ENCODE results near the gene RAB3D.
"Not testable (repeated sequence)": the region's sequence is repeated elsewhere in the genome, so short reads cannot be mapped to it uniquely, and the experiment has no call there.

Gene RAB3D

GRCh38 chr19:11337080-11337479 is 2.4 kb downstream of the RAB3D start:
- no peak for DNase-seq

GRCh38 chr19:11335449-11336146 is 3.9 kb downstream of the RAB3D start:
- DNase-seq = no peak

- DNase-seq = not testable (repeated sequence)
Observed at GRCh38 chr19:11333838-11334237, 5.6 kb downstream of the RAB3D start.

- no peak for DNase-seq
Observed at GRCh38 chr19:11332822-11333221, 6.6 kb downstream of the RAB3D start.

- DNase-seq = no peak
Observed at GRCh38 chr19:11331502-11331901, 8.0 kb downstream of the RAB3D start.

- DNase-seq = no peak
Observed at GRCh38 chr19:11330127-11330526, 9.3 kb downstream of the RAB3D start.

GRCh38 chr19:11325544-11325943 is 13.9 kb downstream of the RAB3D start:
- no peak for DNase-seq

- no peak for DNase-seq
Observed at GRCh38 chr19:11324748-11325389, 14.6 kb downstream of the RAB3D start.

GRCh38 chr19:11324079-11324661 is 15.3 kb downstream of the RAB3D start:
- DNase-seq = peak in 1 of 2 experiments; percentile 10

- no peak for DNase-seq
Observed at GRCh38 chr19:11323601-11324078, 15.8 kb downstream of the RAB3D start.

- no peak for DNase-seq
Observed at GRCh38 chr19:11322269-11323024, 17.0 kb downstream of the RAB3D start.

- DNase-seq = no peak
Observed at GRCh38 chr19:11321191-11322126, 18.0 kb downstream of the RAB3D start.

GRCh38 chr19:11320278-11320995 is 19.0 kb downstream of the RAB3D start:
- not testable (repeated sequence) for DNase-seq

- DNase-seq = no peak
Observed at GRCh38 chr19:11306337-11306736, 33.1 kb downstream of the RAB3D start.

GRCh38 chr19:11304936-11305335 is 34.5 kb downstream of the RAB3D start:
- DNase-seq = no peak

GRCh38 chr19:11300811-11301120 is 38.7 kb downstream of the RAB3D start:
- no peak for DNase-seq

- DNase-seq = no peak
Observed at GRCh38 chr19:11299946-11300810, 39.3 kb downstream of the RAB3D start.

- DNase-seq = no peak
Observed at GRCh38 chr19:11296264-11296663, 43.2 kb downstream of the RAB3D start.

GRCh38 chr19:11295665-11296245 is 43.7 kb downstream of the RAB3D start, which contains the start of gene TSPAN16:
TSS of gene TSPAN16 (plus strand) at chr19:11296160. CDS start at chr19:11296298, 138 bp downstream.
- DNase-seq = no peak

- no peak for DNase-seq
Observed at GRCh38 chr19:11295180-11295579, 44.3 kb downstream of the RAB3D start.

Measured in stimulated activated CD4-positive, alpha-beta T cell treated with anti-CD3 and anti-CD28 coated beads, Interleukin-4, amount 100 ng/mL, for 4 hours (primary cell).